ENCODE results near the gene FAM53B.

FAM53B gene

GRCh38 chr10:124719213-124719851, 24.8 kb downstream of the FAM53B start:
- peak; percentile 54 to 68 (median 59) for DNase-seq
- H3K4me3 ChIP-seq (ENCODE audit: insufficient read depth, low read depth, low read length, poor library complexity, severe bottlenecking) = peak overlapping the region; percentile 5

DNA sequence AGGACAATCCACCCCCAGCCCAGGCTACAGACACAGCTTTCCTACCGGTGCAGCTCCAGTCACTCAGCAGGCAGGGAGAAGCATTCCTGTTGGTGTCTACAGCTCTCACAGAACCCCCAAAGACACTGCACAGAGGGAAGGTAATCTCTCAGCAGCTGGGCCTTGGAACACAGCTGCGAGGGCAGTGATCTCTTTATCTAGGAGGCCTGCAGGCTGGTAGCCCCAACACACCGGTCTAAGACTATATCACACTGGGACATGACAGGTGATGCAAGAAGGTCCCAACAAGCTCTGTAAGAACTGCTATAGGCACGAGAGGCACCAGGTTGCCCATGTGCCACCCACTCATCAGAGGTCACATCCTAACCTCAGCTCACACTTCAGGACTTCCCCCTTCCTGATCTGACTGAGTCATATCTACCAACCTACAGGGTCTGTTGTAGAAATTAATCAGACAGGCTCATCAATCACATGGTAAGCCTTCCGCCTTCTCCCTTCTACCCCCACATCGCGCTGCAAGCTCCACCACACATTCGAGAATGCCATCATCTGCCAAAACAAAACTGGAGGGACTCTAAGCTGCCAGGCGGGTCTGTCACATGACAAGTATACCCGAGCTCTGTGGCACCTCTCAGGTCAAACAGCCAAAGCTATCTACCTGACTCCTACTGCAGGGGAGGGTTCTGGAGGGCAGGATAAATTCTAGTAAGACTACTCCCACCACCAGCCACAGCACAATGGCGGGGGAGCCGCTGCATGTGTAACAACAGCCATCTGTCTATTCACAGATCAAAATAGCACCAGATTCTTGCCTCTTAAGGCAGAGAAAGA, 26.1 kb downstream of the FAM53B start:
- DNase-seq = peak; percentile 67 to 83 (median 81)
- H3K27ac ChIP-seq (ENCODE audit: insufficient read depth, low read length, poor library complexity, severe bottlenecking) = peak overlapping the region; percentile 92
- peaks cover 88% of the 10 kb centered on the region for H3K4me1 ChIP-seq (ENCODE audit: control insufficient read depth, insufficient read depth, low read length, poor library complexity, severe bottlenecking)

More at GRCh38 chr10:124719213-124719851, 24.8 kb downstream of the FAM53B start:
- no peaks in the 10 kb centered on the region for H3K9me3 ChIP-seq (ENCODE audit: control insufficient read depth, low read length)
- H3K4me1 ChIP-seq (ENCODE audit: control insufficient read depth, insufficient read depth, low read length, poor library complexity, severe bottlenecking) = peaks cover 92% of the 10 kb centered on the region
- no peaks in the 10 kb centered on the region for H3K27me3 ChIP-seq (replicated peaks; ENCODE audit: control insufficient read depth, insufficient read depth, low read length, poor library complexity, severe bottlenecking)
- H3K27ac ChIP-seq (ENCODE audit: insufficient read depth, low read length, poor library complexity, severe bottlenecking) = peak overlapping the region; percentile 92
- no peaks in the 10 kb centered on the region for H3K36me3 ChIP-seq (ENCODE audit: control insufficient read depth, insufficient read depth, low read length)

GRCh38 chr10:124717041-124717757, 27.0 kb downstream of the FAM53B start:
- Histone ChIP-seq H3K4me1 (ENCODE audit: control insufficient read depth, insufficient read depth, low read length, poor library complexity, severe bottlenecking) (peaks cover 84% of the 10 kb centered on the region), H3K27me3 (replicated peaks; ENCODE audit: control insufficient read depth, insufficient read depth, low read length, poor library complexity, severe bottlenecking) (no peaks in the 10 kb centered on the region), H3K27ac (ENCODE audit: insufficient read depth, low read length, poor library complexity, severe bottlenecking) (peak overlapping the region; percentile 92), H3K4me3 (ENCODE audit: insufficient read depth, low read depth, low read length, poor library complexity, severe bottlenecking) (no peak overlapping the region), H3K36me3 (ENCODE audit: control insufficient read depth, insufficient read depth, low read length) (no peaks in the 10 kb centered on the region), H3K9me3 (ENCODE audit: control insufficient read depth, low read length) (no peaks in the 10 kb centered on the region)
- no peak for DNase-seq

More for the DNA sequence above, 26.1 kb downstream of the FAM53B start:
- H3K36me3 ChIP-seq (ENCODE audit: control insufficient read depth, insufficient read depth, low read length) = no peaks in the 10 kb centered on the region
- no peaks in the 10 kb centered on the region for H3K9me3 ChIP-seq (ENCODE audit: control insufficient read depth, low read length)
- peak overlapping the region; percentile 15 for H3K4me3 ChIP-seq (ENCODE audit: insufficient read depth, low read depth, low read length, poor library complexity, severe bottlenecking)
- H3K27me3 ChIP-seq (replicated peaks; ENCODE audit: control insufficient read depth, insufficient read depth, low read length, poor library complexity, severe bottlenecking) = no peaks in the 10 kb centered on the region

DNA sequence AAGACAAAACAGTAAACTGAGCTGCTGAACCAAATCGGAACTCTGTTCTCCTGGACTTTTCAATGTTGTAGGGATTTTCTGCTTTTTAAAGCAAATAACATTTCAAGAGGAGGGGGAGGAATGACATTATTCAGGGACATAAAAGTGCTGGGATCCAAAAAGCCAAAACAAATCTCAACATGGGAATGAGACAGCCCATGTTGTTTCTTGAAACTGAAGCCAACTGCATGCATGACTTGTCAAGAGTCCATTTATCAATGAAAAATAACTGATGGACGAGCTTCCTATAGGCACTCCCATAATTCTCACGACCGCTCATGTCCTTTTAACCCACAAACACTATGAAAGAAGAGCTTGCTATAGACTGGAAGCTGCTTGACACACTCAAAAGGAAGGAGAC, 27.8 kb downstream of the FAM53B start:
- H3K9me3 ChIP-seq (ENCODE audit: control insufficient read depth, low read length) = no peaks in the 10 kb centered on the region
- peak overlapping the region; percentile 92 for H3K27ac ChIP-seq (ENCODE audit: insufficient read depth, low read length, poor library complexity, severe bottlenecking)
- peaks cover 76% of the 10 kb centered on the region for H3K4me1 ChIP-seq (ENCODE audit: control insufficient read depth, insufficient read depth, low read length, poor library complexity, severe bottlenecking)
- H3K36me3 ChIP-seq (ENCODE audit: control insufficient read depth, insufficient read depth, low read length) = no peaks in the 10 kb centered on the region
- H3K27me3 ChIP-seq (replicated peaks; ENCODE audit: control insufficient read depth, insufficient read depth, low read length, poor library complexity, severe bottlenecking) = no peaks in the 10 kb centered on the region
- H3K4me3 ChIP-seq (ENCODE audit: insufficient read depth, low read depth, low read length, poor library complexity, severe bottlenecking) = no peak overlapping the region
- no peak for DNase-seq

DNA sequence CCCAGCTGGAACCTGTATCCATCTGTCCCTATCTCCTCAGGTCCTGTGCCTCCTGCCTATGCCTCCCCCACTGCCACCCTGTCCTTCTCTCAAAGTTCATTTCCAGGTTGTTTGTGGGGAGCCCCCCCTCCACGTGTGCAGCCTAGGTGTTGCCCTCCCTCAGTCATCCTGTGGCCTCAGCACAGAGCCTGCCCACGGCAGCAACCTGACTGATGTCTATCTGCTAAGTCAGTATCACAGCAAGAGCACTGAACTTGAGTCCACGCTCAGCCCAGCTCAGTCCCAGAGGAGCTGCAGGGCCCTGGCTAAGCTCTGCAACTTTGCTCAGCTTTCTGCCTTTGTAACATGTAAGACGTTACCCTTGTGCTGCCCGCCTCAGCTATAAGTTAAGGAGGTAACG, 28.7 kb downstream of the FAM53B start:
- no peaks in the 10 kb centered on the region for H3K36me3 ChIP-seq (ENCODE audit: control insufficient read depth, insufficient read depth, low read length)
- peaks cover 76% of the 10 kb centered on the region for H3K4me1 ChIP-seq (ENCODE audit: control insufficient read depth, insufficient read depth, low read length, poor library complexity, severe bottlenecking)
- H3K9me3 ChIP-seq (ENCODE audit: control insufficient read depth, low read length) = no peaks in the 10 kb centered on the region
- no peak overlapping the region for H3K4me3 ChIP-seq (ENCODE audit: insufficient read depth, low read depth, low read length, poor library complexity, severe bottlenecking)
- H3K27ac ChIP-seq (ENCODE audit: insufficient read depth, low read length, poor library complexity, severe bottlenecking) = peak overlapping the region; percentile 92
- H3K27me3 ChIP-seq (replicated peaks; ENCODE audit: control insufficient read depth, insufficient read depth, low read length, poor library complexity, severe bottlenecking) = no peaks in the 10 kb centered on the region
- DNase-seq = no peak

GRCh38 chr10:124713679-124714255, 30.4 kb downstream of the FAM53B start:
- H3K4me1 ChIP-seq (ENCODE audit: control insufficient read depth, insufficient read depth, low read length, poor library complexity, severe bottlenecking) = peaks cover 77% of the 10 kb centered on the region
- H3K27me3 ChIP-seq (replicated peaks; ENCODE audit: control insufficient read depth, insufficient read depth, low read length, poor library complexity, severe bottlenecking) = no peaks in the 10 kb centered on the region
- H3K4me3 ChIP-seq (ENCODE audit: insufficient read depth, low read depth, low read length, poor library complexity, severe bottlenecking) = no peak overlapping the region
- H3K36me3 ChIP-seq (ENCODE audit: control insufficient read depth, insufficient read depth, low read length) = no peaks in the 10 kb centered on the region
- no peaks in the 10 kb centered on the region for H3K9me3 ChIP-seq (ENCODE audit: control insufficient read depth, low read length)
- H3K27ac ChIP-seq (ENCODE audit: insufficient read depth, low read length, poor library complexity, severe bottlenecking) = peak overlapping the region; percentile 92
- DNase-seq = no peak

- Histone ChIP-seq H3K27ac (ENCODE audit: insufficient read depth, low read length, poor library complexity, severe bottlenecking) (peak overlapping the region; percentile 26), H3K9me3 (ENCODE audit: control insufficient read depth, low read length) (no peaks in the 10 kb centered on the region), H3K27me3 (replicated peaks; ENCODE audit: control insufficient read depth, insufficient read depth, low read length, poor library complexity, severe bottlenecking) (no peaks in the 10 kb centered on the region), H3K4me3 (ENCODE audit: insufficient read depth, low read depth, low read length, poor library complexity, severe bottlenecking) (no peak overlapping the region), H3K4me1 (ENCODE audit: control insufficient read depth, insufficient read depth, low read length, poor library complexity, severe bottlenecking) (peaks cover 78% of the 10 kb centered on the region), H3K36me3 (ENCODE audit: control insufficient read depth, insufficient read depth, low read length) (no peaks in the 10 kb centered on the region)
- no peak for DNase-seq
Observed at GRCh38 chr10:124712704-124713407, 31.3 kb downstream of the FAM53B start.

GRCh38 chr10:124711145-124711544, 33.0 kb downstream of the FAM53B start:
- Histone ChIP-seq H3K4me1 (ENCODE audit: control insufficient read depth, insufficient read depth, low read length, poor library complexity, severe bottlenecking) (peaks cover 80% of the 10 kb centered on the region), H3K4me3 (ENCODE audit: insufficient read depth, low read depth, low read length, poor library complexity, severe bottlenecking) (no peak overlapping the region), H3K27me3 (replicated peaks; ENCODE audit: control insufficient read depth, insufficient read depth, low read length, poor library complexity, severe bottlenecking) (no peaks in the 10 kb centered on the region), H3K9me3 (ENCODE audit: control insufficient read depth, low read length) (no peaks in the 10 kb centered on the region), H3K36me3 (ENCODE audit: control insufficient read depth, insufficient read depth, low read length) (peaks cover 5% of the 10 kb centered on the region), H3K27ac (ENCODE audit: insufficient read depth, low read length, poor library complexity, severe bottlenecking) (no peak overlapping the region)
- no peak for DNase-seq

DNA sequence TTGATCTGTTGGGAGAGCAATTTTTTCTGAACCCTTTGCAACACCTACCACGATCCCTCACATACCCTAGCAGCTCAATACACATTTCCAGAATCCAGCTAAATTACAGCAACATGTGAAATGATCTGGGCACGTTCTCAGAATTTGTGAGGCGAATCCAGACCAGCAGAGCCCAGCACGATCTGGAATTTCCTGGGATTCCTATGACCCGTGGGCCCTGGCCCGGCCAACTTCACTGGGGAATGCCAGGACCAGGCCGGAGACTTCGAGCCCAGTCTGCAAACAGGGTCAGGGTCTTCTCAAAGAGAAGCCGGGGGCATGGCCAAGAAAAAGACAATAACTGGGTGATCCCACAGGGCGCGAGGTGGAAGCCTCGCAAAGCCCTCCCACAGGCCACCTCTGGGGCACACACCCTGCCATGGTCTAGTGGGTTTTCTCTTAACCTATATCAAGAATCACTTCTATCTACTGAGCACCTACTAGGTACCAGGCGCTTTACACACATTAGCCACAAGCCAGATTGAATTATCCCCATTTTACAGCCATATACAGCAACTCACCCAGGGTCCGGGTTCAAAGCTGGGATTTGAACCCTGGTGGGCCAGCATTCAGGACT, 33.8 kb downstream of the FAM53B start:
- Histone ChIP-seq H3K4me3 (ENCODE audit: insufficient read depth, low read depth, low read length, poor library complexity, severe bottlenecking) (no peak overlapping the region), H3K27ac (ENCODE audit: insufficient read depth, low read length, poor library complexity, severe bottlenecking) (peak overlapping the region; percentile 27), H3K36me3 (ENCODE audit: control insufficient read depth, insufficient read depth, low read length) (peaks cover 13% of the 10 kb centered on the region), H3K4me1 (ENCODE audit: control insufficient read depth, insufficient read depth, low read length, poor library complexity, severe bottlenecking) (peaks cover 80% of the 10 kb centered on the region), H3K27me3 (replicated peaks; ENCODE audit: control insufficient read depth, insufficient read depth, low read length, poor library complexity, severe bottlenecking) (no peaks in the 10 kb centered on the region), H3K9me3 (ENCODE audit: control insufficient read depth, low read length) (no peaks in the 10 kb centered on the region)
- DNase-seq = no peak
